Measurements from ENCODE around the gene MTHFR.

Gene MTHFR

GRCh38 chr1:11780380-11781147 lies 25.2 kb downstream of the MTHFR start:
- DNase-seq (ENCODE audit: low read depth in 1 of 2, low spot score in 1 of 2), result no peak
- TF ChIP-seq JUND (IDR thresholded peaks at IDR 0.05; ENCODE audit: low read depth), result no peak
- in situ Hi-C loops (cut with HindIII; ENCODE audit: low pct_unique_long_range_greater_than_20kb, low sequenced_read_pairs), result no loop called here

GRCh38 chr1:11779715-11780379 lies 25.9 kb downstream of the MTHFR start:
- in situ Hi-C loops (cut with HindIII; ENCODE audit: low pct_unique_long_range_greater_than_20kb, low sequenced_read_pairs), result no loop called here
- no peak for TF ChIP-seq JUND (IDR thresholded peaks at IDR 0.05; ENCODE audit: low read depth)
- no peak for DNase-seq (ENCODE audit: low read depth in 1 of 2, low spot score in 1 of 2)

DNA sequence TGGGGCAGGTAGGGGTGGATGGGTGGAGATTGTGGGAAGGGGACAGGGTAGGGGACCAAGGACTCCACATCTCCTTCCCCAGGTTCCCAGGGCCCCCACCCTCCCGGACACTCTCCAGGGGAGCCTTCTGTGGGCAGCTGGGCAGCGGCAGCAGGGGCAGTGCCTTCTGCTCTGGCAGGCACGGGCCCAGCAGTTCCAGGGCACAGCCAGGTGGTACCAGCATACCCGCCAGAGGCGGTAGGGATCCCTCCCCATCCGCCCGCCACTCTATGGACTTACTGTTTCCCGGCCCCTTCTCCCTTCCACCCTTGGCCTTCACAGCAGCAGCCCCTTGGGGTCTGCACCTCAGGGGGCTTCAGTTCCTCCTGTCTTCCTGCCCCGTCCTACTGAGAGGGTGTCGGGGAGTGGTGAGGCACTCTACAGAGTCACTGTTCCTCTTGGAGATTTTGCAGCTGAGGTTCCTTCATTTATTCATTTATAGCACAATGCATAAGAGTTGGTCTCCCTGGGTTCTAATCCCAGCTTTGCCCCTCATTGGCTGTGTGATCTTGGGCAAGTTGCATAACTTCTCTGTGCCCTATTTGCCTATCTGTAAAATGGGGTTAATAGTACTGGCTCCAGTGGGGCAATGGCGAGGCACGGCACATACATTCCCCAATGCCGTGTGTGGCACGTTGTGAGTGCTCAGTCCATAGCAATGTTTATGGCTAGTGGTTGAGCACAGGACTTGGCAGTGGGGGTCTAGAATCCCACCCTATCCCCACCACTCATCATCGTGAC lies 26.7 kb downstream of the MTHFR start:
- no peak for DNase-seq (ENCODE audit: low read depth in 1 of 2, low spot score in 1 of 2)
- no peak for TF ChIP-seq JUND (IDR thresholded peaks at IDR 0.05; ENCODE audit: low read depth)
- in situ Hi-C loops (cut with HindIII; ENCODE audit: low pct_unique_long_range_greater_than_20kb, low sequenced_read_pairs), result no loop called here

DNA sequence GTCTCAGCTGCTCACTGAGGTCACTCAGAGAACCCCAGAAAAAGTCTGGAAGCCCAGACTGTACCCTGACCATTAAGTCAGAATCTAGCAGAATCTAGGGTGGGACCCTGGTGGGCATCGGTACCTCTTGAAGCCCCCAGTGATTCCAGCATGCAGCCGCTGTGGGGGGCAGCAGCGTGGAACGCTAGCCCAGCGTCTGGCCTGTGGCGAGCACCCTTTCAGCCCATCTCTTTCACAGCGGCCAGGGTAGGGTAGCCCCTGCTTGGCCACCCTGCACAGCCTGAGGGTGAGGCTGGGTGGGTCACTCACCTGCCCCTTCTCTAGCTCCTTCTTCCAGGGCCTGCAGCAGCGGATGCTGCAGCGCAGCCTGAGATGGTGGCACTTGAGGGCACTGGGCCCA lies 27.4 kb downstream of the MTHFR start:
- no peak for DNase-seq (ENCODE audit: low read depth in 1 of 2, low spot score in 1 of 2)
- no peak for TF ChIP-seq JUND (IDR thresholded peaks at IDR 0.05; ENCODE audit: low read depth)
- in situ Hi-C loops (cut with HindIII; ENCODE audit: low pct_unique_long_range_greater_than_20kb, low sequenced_read_pairs), result no loop called here

GRCh38 chr1:11777658-11778322 lies 28.0 kb downstream of the MTHFR start:
- in situ Hi-C loops (cut with HindIII; ENCODE audit: low pct_unique_long_range_greater_than_20kb, low sequenced_read_pairs), result no loop called here
- no peak for DNase-seq (ENCODE audit: low read depth in 1 of 2, low spot score in 1 of 2)
- TF ChIP-seq JUND (IDR thresholded peaks at IDR 0.05; ENCODE audit: low read depth), result no peak

DNA sequence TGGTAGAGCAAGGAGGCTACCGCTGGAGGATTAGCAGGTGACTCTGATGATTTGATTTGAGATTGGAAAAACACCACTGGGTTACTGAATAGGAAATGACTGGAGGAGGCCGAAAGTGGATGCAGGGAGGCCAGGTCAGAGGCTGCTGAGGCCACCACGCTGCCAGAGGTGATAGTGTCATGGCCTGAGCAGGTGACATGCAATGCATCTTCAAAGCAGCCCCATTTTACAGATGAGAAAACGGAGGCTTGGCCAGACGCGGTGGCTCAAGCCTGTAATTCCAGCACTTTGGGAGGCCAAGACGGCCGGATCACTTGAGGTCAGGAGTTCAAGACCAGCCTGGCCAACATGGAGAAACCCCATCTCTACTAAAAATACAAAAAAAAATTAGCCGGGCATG lies 31.0 kb downstream of the MTHFR start:
- DNase-seq (ENCODE audit: low read depth in 1 of 2, low spot score in 1 of 2), result no peak
- in situ Hi-C loops (cut with HindIII; ENCODE audit: low pct_unique_long_range_greater_than_20kb, low sequenced_read_pairs), result no loop called here
- TF ChIP-seq JUND (IDR thresholded peaks at IDR 0.05; ENCODE audit: low read depth), result no peak

GRCh38 chr1:11772458-11772857 lies 33.3 kb downstream of the MTHFR start:
- TF ChIP-seq JUND (IDR thresholded peaks at IDR 0.05; ENCODE audit: low read depth), result no peak
- no peak for DNase-seq (ENCODE audit: low read depth in 1 of 2, low spot score in 1 of 2)
- in situ Hi-C loops (cut with HindIII; ENCODE audit: low pct_unique_long_range_greater_than_20kb, low sequenced_read_pairs), result no loop called here

- in situ Hi-C loops (cut with HindIII; ENCODE audit: low pct_unique_long_range_greater_than_20kb, low sequenced_read_pairs), result no loop called here
- TF ChIP-seq JUND (IDR thresholded peaks at IDR 0.05; ENCODE audit: low read depth), result no peak
- no peak for DNase-seq (ENCODE audit: low read depth in 1 of 2, low spot score in 1 of 2)
Measured at GRCh38 chr1:11771481-11772043, 34.2 kb downstream of the MTHFR start.

- TF ChIP-seq JUND (IDR thresholded peaks at IDR 0.05; ENCODE audit: low read depth), result no peak
- no peak for DNase-seq (ENCODE audit: low read depth in 1 of 2, low spot score in 1 of 2)
- in situ Hi-C loops (cut with HindIII; ENCODE audit: low pct_unique_long_range_greater_than_20kb, low sequenced_read_pairs), result no loop called here
Measured at GRCh38 chr1:11770011-11770410, 35.8 kb downstream of the MTHFR start.

DNA sequence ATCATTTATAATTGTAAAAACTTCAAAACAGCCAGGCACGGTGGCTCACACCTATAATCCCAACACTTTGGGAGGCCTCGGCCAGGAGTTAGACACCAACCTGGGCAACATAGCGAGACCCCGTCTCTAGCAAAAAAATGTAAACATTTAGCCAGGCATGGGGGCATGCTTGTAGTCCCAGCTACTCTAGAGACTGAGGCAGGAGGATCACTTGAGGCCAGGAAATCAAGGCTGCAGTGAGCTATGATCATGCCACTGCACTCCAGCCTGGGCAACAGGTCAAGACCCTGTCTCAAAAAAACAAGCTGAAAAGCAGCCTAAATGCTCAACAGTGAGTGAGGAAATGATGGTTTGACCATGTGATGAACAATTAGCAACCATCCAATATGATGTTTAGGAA lies 36.5 kb downstream of the MTHFR start:
- no peak for DNase-seq (ENCODE audit: low read depth in 1 of 2, low spot score in 1 of 2)
- in situ Hi-C loops (cut with HindIII; ENCODE audit: low pct_unique_long_range_greater_than_20kb, low sequenced_read_pairs), result no loop called here
- TF ChIP-seq JUND (IDR thresholded peaks at IDR 0.05; ENCODE audit: low read depth), result no peak

DNA sequence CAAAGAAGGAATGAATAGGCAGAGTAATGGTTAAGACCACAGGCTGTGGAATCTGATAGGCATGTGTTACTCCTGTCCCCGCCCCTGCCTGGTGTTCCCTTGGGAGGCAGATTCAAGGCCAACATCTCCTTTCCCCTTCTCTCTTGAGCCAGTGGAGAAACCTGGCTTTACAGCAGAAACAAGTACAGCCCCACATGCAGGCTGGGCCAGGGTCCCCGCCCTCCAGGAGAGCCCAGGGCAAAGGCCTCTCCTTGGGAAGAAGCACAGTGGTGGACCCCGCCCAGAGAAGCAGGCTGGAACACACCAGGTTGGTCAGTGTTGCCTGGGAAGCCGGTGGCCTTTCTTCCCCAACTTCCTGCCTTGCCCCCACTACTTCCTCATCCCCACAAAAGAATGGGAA lies 36.9 kb downstream of the MTHFR start:
- no peak for TF ChIP-seq JUND (IDR thresholded peaks at IDR 0.05; ENCODE audit: low read depth)
- DNase-seq (ENCODE audit: low read depth in 1 of 2, low spot score in 1 of 2), result no peak
- in situ Hi-C loops (cut with HindIII; ENCODE audit: low pct_unique_long_range_greater_than_20kb, low sequenced_read_pairs), result no loop called here

Measured in T47D (cell line).